ENCODE measurements around the gene SRCIN1. TPM values are rescaled to one million over a fixed set of nuclear protein-coding genes. Genes with fewer than 3 reads are reported as not detected.

The SRCIN1 gene
- polyA plus RNA-seq, 1 donor, result 1.2 TPM

DNA sequence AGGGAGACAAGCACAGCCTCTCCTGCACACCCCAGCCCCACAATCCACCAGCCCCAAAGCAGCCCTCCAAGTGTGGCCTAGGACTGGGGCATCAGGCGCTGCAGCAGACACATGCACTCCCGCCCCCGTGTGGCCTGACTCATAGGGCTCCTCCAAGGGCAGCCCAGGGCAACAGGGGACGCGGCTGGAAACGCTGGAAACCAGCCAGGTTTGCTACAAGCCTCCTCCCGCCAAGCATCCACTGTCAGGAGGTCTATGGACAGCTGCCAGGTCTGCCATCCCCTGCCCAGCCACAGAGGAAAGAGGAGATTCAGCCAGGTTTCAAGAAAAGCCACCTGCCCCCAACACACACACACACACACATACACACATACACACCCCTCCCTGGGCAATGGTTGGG is 25.8 kb downstream of the SRCIN1 start:
- DNase-seq, result no peak

DNA sequence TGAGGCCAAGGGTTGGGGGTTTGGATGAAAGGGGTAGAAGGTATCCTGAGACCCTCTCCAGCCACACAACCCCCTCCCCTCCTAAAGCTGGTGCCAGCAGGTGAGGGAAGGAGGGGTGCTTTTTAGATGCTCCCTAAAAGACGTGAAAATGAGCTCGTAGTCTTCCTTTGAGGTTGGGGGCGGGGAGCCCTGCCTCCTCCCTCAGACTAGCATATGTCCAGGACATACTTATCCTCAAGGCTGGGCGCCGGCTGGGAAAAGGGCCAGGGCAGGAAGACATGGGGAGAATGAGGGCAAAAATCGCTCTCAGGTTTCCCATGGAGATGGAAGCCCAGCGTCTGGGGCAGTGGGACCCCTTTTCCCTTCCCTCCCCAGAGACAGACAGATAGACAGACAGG is 26.7 kb downstream of the SRCIN1 start:
- DNase-seq, result no peak

DNA sequence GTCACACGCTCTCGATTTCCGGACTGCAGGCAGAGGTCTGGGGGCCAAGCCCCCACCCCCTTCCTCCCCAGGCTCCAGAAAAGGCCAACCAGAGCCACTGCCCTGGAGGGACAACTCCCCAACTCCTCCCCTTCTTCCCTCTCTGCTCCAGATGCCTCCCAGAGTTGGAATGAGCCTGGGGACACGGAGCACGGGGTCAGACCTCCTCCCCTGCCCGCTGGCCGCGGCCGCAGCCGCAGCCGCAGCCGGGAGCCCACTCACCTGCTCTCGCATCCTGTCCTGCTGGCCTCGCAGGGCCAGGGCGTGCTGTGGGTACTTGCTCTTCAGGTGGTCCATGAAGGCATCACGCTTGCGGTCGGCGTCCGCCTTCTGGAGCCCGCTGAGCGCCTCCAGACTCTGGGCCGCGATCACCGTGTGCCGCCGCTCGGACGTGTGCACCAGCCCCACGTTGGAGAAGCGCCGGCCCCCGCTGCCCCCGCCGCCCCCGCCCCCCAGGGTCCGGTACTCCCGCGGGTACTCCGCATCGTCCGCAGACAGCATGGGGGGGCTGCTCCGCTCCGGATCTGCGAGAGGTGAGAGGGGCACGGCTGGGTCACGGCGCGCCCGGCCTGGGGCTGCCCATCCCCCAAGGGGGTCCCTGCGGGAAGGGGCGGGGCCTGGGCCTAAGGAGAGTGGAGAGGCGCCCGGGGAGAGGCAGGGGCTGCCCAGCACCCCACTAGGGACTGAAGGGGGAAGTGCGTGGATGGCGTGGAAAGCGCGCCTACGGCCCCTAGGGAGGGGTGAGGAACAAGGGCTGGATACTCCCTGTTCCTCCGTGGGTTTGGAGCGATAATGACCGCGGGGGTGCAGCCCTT is 27.3 kb downstream of the SRCIN1 start:
- DNase-seq, result no peak

DNA sequence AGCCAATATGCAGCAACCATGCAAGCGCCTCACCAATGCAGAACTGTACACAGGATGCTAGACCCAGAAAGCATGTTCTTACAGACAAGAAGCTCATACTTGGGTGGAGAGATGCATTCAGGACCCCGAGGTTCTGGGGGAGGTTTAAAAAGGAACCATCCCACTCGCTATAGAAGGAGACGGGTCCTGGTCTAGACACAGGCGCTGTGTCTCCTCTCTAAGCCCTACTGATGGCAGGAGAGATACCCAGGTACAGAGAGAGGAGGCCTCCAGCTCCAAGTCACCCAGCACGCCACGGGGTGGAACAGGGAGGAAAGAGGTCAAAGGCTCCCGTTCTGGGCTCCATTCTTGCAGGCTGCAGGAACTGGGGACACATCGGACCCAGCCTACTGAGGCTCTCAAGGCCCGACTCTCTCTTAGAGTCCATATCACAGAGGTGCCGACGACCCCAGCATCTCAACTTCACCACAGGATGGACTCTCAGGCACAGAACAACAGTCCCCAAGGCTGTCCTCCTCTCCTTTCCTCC is 28.0 kb downstream of the SRCIN1 start:
- DNase-seq, result no peak

DNA sequence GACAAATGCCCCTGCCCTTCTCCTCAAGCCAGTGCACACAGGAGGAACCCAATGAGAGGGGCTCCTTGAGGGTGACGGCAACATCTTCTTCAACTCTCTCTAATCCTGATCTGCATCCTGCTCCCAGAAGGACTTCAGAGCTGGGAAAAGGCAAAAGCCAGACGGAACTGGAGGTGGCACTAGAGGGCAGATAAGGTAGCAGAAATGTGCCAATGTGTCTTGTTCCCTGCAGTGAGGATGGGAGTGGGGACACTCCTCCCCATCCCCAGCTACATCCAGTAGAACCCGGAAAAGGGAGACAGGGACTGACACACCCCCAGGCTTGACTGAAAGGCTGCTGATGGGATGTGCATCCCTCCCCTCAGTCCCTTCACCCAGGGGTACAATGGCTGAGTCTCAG is 28.5 kb downstream of the SRCIN1 start:
- no peak for DNase-seq

DNA sequence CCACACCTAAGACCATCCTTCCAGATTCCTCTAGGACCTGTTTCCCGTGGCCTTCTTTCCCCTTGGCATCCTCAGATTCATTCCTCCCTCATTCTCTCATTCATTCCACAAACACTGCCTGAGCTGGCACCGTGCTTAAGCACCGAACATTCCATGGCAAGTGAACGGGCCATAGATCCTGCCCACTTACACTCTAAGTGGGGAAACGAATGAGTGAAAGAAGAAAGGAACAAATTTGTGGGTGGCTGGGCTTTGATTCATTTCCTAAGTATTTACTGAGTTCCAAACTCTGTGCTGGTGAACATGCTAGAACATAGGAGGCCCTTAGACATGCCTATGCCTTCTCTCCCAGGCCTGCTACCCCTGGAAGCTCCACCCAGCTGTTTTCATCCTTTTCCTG is 30.0 kb downstream of the SRCIN1 start:
- DNase-seq, result no peak

DNA sequence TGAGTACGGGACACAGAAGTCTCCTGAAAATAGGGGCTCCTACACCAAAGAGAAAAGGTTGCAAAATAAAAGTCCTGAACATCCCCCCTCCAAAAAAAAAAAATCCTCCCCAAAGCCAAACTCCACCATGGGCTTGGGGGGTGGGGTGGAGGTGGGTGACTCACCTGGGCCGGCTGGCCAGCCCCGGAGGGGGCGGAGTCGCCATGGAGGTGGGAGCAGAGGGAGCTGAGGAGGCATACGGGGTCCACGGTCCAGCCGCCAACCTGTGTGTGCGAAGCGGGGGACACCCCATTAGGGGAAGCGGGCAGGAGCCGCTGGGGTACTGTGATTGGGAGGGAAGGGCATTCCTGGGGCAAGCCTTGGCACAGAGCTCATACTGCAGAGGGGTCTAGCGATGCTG is 31.0 kb downstream of the SRCIN1 start:
- no peak for DNase-seq

DNA sequence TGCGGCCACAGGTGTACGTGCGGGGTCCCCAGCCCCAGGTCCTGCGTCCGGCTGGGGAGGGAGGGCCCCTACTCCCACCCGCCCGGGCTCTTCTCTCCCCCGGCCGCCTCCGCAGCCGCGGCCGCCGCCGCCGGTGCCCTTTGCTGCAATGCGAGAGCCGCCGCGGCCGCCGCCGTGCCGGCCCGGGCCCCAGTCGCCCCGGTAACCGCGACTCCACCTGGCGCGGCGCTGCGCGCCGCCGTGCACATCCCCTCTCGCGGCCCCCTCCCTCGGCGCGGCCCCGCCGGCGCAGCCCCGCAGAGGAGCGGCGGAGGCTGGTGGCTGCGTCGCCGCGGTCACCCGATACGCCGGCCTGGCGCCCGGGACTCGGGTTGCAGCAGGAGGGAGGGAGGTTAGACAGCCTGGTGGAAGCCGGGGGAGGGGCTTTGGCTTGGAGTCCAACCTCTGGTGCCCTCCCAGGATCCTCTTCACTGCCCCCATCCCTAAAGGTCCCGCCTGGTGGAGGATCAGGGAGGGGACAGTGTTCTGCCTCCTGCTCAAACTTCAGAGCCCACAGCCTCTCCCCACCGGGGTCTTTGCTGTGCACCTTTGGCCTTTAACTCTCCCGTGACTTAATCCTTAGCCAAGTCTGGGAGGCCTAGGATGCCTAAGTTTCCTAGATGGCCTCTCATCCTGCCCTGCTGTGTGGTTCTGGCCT is 32.9 kb downstream of the SRCIN1 start:
- peak; percentile 22 for DNase-seq

DNA sequence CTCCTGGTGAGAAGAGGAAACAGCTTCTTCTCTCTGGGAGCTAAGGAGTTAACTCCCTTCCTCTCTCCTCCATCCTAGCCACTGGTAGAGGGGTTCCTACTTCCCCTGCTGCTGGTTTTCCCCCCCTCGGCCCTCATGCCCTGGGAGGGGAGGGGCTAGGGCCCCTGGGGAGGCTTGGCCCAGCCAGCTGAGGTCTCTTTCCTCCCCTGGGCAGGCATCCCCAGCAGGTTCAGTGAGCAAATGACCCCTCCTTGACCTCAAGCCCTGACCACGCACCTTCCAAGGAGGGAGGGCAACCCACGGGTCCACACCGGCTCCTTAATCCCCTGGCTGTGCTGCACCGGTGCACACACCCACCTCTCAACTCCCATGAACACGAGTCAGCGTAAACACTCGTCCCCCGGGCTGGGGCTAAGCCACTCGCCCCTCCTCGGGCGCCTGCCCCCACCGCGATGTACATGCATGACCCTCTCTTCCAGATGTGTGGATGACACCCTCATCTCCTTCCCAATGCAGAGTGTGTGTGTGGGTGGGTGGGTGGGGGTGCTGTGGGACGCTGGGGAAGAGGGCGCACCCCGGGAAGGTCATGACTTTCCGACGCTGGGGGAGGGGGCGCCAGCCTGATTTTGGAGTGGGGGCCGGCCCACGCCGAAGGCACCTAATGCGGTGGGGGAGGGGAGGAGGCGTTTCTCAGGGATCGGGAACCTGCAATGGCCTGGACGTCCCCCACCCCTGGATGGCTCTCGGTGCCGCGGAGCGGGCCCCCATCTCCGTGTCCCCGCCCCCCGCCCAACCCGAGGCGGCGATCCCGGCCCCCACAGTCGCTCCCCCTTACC is 33.7 kb downstream of the SRCIN1 start:
- no peak for DNase-seq

DNA sequence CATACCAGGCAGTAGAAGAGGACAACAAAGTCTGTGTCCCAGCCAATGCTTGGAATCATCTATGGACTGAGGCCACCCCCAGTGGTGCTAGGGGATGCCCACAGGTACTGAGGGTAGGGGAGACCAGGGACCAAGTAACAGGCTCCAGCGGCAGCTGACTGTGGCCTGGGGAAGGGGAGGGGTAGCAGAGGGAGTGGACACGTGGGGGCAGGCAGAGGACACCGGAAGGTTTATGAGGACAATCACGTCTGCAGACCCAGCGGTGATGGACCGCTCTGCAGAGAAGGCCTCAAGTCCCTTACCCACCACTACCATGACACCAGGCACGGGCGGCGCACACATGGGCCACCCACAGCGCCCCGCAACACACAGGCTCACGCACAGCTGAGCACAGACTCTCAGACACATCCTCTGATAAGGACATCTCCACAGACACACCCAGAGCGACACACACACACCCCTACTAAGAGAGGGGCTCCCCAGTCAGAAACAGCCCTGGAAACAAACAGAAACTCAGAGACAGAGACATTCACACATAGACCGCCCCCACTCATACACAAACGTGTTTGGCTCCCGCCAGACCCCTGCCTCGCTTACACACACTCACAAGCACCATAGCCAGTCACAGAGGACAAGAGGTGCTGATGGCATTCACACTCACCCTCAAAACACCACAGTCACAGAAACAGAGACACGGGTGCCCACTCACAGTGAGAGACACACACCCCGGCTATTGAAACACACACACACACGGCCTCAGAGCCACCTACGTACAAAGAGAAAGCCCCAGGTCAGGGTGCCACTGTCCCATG is 35.8 kb downstream of the SRCIN1 start:
- DNase-seq, result no peak

DNA sequence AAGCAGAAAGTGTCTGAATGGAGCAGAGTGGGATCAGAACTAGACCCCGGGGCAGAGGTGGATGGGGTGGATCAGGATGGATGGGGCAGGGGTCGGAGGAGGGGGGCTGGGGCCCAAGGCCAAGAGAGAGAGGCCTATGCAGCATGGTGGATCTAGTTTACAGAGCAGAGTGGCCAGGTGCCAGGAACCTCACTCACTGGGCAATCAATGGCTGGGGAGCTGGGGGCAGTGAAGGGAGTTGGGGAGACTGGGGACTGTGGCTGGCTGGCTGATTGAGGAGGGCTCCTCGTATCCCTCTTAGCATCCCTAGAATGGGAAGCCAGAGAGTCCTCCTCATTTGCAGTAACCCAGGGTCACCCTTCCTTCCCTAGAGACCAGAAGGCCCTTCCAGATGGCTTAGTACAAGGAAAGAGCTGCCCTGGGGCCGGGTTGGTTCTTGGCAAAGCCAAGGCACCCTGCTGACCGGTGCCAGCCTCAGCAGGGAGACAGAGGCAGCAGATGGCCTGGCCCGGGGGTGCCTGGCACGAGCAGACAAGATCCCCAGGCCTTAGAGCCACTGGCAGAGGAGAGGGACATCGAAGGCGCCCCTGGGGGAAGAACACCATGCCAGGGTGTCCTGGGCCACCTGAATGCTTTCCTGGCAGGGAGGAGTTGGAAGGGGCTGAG is 36.8 kb downstream of the SRCIN1 start:
- no peak for DNase-seq

DNA sequence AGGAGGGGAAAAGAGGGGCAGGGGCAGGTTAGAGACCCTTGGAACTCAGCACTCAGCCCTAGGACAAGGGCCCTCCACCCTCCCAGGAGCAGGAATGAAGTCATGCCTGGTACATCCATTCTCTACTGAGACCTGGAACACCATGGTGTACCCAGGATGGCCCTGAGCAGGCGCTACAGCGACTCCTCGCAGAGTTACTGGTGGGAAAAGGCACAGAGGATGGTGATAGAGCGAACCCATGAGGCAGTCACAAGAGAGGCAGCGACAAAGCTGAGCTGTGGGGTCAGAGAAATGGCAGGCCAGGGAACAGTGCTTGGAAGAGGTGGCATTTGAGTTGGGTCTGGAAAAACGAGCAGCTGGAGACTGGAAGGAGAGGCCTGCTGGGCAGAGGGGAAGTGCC is 37.5 kb downstream of the SRCIN1 start:
- no peak for DNase-seq

DNA sequence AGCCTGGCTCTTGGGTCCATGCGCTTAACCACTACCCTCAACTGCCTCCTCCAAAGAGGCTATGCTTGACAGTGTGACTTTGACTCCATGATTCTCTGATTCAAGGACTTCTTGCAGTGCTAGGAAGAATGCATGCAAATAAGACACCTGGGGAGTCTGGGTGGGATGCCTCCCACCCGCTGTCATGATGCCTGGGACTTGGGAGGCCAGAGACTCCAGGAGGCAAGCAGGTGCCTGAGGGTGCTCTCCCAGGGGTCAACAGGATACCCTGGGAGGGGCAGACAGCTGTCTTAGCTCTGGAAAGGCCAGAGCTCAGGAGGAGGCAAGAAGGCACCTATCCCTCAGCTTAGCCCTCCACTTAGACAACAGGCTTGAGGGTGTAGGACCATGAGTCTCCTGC is 38.4 kb downstream of the SRCIN1 start:
- DNase-seq, result no peak

DNA sequence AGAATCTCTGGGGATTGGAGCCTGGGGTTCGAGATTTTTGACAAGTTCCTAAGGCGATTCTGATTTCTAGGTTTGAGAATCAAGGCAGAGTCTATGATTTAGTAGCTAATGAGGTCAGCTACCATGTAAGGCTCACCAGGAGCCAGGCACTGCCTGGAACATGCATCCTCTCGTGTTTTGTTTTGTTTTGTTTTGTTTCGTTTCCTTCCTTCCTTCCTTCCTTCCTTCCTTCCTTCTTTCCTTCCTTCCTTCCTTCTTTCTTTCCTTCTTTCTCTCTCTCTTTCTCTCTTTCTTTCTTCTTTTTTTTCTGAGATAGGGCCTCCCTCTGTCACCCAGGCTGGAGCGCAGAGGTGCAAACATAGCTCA is 39.1 kb downstream of the SRCIN1 start:
- DNase-seq, result no peak

DNA sequence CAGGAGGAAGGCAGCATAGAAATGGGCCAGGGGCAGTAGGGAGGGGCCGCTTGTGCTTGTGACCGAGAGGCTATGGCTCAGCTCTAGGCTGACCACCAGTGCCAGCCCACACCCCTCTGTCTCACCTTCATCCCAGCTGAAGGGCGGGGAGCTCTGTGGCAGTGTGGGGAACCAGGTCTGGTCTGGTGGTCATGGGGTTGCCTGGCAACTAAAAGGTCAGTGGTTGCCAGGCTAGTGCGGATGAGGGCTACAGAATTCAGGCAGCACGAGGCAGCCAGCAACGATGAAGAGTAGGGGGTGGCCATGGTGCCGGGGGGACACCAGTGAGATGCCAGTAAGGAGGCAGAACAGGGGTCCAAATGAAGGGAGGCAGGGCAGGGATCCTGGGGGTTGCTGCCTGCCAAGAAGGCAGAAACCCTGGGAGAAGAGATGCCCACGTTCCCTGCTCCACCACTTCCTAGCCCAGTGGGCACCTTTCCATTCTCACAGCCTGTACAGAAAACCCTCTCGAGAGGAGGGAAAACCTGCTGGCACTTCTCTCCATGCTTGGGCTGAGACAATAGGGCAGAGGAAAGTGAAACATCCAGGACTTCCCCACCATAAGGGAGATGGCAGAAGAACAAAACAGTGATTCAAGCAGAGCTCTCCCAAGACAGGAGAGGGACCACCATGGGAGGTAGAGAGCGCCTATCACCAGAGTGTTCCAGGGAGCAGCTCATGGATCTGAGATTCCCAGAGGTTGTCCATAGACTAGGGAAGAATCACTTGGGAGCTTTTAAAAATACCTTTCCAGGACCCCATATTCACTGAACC is 39.7 kb downstream of the SRCIN1 start:
- DNase-seq, result no peak

DNA sequence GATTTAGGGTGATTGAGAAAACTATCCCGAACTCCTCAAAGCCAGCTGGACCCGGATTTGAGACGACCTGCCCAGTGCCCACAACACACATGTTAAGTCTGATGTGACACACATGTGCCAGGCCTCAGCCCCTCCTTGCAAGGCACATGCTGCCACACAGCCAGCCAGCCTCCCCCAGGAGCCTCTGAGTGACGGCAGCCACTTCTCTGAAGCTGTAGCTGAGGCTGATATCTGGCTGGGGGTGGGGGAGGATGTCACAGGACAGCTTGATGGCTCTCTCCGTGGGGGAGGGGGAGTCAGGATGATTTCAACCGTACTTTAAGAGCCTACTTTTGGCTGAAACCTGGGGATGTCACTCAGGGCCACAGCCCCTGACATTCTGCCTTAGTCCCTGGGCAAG is 40.9 kb downstream of the SRCIN1 start:
- DNase-seq, result no peak

DNA sequence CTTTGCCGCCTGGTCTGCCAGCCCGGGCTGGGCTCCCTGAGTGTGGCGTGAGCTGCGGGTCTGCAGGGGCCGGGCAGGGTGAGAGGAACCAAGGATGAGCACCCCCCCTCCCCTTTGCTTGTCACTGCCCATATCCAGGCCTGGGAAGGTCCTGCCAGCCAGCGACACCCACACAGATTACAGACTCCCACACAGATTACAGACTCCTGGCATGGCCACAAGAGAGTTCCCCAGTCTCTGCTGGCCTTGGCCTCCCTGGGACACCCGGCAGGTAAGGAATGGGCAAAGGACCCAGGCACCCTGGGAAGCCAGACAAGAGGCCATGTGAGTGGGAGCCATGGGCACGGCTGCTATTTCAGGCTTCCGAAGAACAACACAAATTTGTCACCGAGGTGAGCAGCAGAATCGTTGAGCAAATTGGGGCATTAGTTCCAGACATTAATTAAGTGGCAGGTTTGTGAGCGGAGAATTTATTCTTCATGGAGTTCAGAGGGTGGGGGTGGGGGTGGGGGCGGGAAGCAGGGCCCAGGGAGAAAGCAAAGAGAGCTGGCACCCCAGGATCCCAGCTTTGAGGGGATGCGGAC is 41.4 kb downstream of the SRCIN1 start:
- DNase-seq, result no peak

DNA sequence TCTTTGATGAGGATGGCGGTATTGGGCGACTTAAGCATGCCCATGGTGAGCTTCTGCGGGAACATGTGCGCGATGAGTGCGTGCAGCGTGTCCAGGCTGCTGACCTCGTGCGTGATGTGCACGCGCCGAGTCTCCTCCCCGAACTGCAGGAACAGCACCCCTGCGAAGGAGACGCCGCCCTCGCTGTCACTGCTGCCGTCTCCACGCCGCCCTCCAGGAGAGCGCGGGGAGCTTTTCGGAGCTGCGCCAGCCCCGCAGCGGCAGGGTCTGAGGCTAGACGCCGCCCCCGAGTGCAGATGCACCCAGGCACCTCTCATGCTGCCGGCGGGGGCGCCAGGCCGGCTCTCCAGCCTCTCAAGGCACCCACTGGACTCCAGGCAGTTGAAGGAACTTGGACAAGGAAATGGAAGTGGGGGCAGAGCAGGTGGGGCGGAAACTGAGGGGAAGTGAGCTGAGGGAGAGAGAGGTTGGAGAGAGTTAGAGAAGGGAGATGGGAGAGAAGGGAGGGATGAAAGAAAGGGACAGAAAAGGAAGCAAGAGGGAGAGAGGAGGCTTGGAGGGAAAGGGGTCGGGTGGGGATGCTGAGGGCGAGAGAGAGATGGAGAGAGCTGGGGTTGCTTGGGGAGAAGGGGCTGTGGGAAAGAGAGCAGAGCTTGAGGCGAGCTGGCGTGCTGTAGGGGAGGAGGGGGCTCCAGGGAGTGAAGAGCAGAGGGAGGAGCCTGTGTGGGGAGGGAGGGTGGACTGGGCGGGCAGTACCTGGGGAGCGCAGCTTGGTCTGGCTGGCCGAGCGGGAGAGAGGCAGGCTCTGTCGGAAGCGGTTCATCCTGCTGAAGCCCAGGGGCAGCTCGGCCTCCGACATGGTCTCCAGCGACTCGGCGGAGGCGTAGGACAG is 42.1 kb downstream of the SRCIN1 start:
- no peak for DNase-seq

DNA sequence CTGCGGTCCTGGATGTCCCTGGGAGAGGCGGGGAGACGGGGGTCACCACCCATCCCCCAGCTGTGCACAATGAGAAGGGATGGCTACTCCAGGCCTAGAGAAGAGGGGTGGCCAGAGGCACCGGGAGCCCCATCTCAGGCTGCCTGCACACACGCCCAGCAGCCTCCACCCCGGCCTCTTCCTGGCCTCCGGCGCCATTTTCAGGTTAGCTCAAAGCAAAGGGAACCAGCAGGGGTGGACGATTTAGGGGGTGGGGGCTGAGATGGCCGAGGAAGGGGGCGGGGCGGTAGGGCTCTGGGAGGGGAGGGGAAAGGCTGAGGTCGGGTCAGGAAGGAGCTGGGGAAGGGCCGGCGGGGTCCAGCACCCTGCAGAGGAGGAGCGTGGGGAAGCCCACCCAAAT is 42.8 kb downstream of the SRCIN1 start:
- DNase-seq, result no peak

Data from hindlimb muscle (tissue), 1 donor.